Endothelial cell of umbilical vein (primary cell): ENCODE results near the gene MGLL.

Source experiments
- CTCF ChIP-seq, 2 donors: IDR thresholded peaks; 1 replicate in 1 of 2; 2 replicates in 1 of 2; pipeline ENCODE4 v1.5.1; 2011; ENCODE audit warnings: low read length in 2 of 2, mild to moderate bottlenecking in 2 of 2, moderate library complexity in 2 of 2, control low read depth in 1 of 2, inconsistent platforms in 1 of 2, low read depth in 1 of 2; ENCODE audit not compliant: insufficient read depth in 1 of 2; ENCODE audit errors: extremely low read depth in 1 of 2
- EZH2 ChIP-seq: IDR thresholded peaks from 2 replicates; pipeline ENCODE4 v1.6.1; 2012; ENCODE audit warnings: borderline replicate concordance, low read depth, mild to moderate bottlenecking, moderate library complexity, low read length, inconsistent platforms; ENCODE audit not compliant: severe bottlenecking
- FOS ChIP-seq: IDR thresholded peaks from 2 replicates; pipeline ENCODE4 v1.6.1; 2011; ENCODE audit warnings: mild to moderate bottlenecking, low read length, moderate library complexity, borderline replicate concordance; ENCODE audit not compliant: insufficient read depth
- JUN ChIP-seq: IDR thresholded peaks from 2 replicates; pipeline ENCODE4 v1.6.1; 2011; ENCODE audit warnings: borderline replicate concordance, low read depth; ENCODE audit not compliant: insufficient read length, insufficient read depth
- POLR2A ChIP-seq: IDR thresholded peaks from 2 replicates; pipeline ENCODE4 v1.6.1; 2012; ENCODE audit warnings: low read depth, mild to moderate bottlenecking, control low read depth, low read length
- POLR2AphosphoS5 ChIP-seq: IDR thresholded peaks from 2 replicates; pipeline ENCODE4 v1.6.1; 2012; ENCODE audit warnings: low read depth, mild to moderate bottlenecking, control low read depth, low read length, moderate library complexity; ENCODE audit not compliant: insufficient read depth

- TF ChIP-seq CTCF (IDR thresholded peaks at IDR 0.05; ENCODE audit: extremely low read depth in 1 of 2, insufficient read depth in 1 of 2, low read depth in 1 of 2, low read length in 2 of 2): no peak
- no peak for TF ChIP-seq POLR2AphosphoS5
- TF ChIP-seq FOS: no peak
- no peak for TF ChIP-seq POLR2A
- TF ChIP-seq JUN: no peak
- TF ChIP-seq EZH2: no peak
Observed at GRCh38 chr3:127834771-127835170, 12.5 kb upstream of the MGLL start.
